Mesenchymal stem cell (in vitro differentiated cells and primary cell): ENCODE data around the gene KCNAB2.

Source experiments
- DNase-seq: peaks from one replicate; pipeline ENCODE4 v3.0.0-alpha.2; 2013
- H2AFZ ChIP-seq: one replicate; pipeline ENCODE4 v1.6.1; 2013; ENCODE audit warnings: low read depth, mild to moderate bottlenecking, control low read depth, inconsistent platforms, low read length, moderate library complexity
- H2AK5ac ChIP-seq: 2 replicates; pipeline ENCODE4 v1.6.1; 2013; ENCODE audit warnings: low read length, moderate library complexity, mild to moderate bottlenecking, inconsistent platforms; ENCODE audit not compliant: severe bottlenecking
- H2BK120ac ChIP-seq: one replicate; pipeline ENCODE4 v1.6.1; 2013; ENCODE audit warnings: low read depth, mild to moderate bottlenecking, inconsistent platforms, low read length, moderate library complexity
- H2BK12ac ChIP-seq, 2 experiments: one replicate each; pipeline ENCODE4 v1.6.1; 2013; ENCODE audit warnings: inconsistent platforms in 2 of 2, low read length in 2 of 2, mild to moderate bottlenecking in 2 of 2, moderate library complexity in 2 of 2, control low read depth in 1 of 2
- H2BK15ac ChIP-seq: one replicate; pipeline ENCODE4 v1.6.1; 2013; ENCODE audit warnings: mild to moderate bottlenecking, low read depth, inconsistent platforms; ENCODE audit not compliant: poor library complexity, severe bottlenecking
- H2BK5ac ChIP-seq: 2 replicates; pipeline ENCODE4 v1.6.1; 2013; ENCODE audit warnings: low read depth, mild to moderate bottlenecking, low read length, control low read depth, inconsistent platforms; ENCODE audit not compliant: poor library complexity, severe bottlenecking
- H3K14ac ChIP-seq, 2 experiments: one replicate each; pipeline ENCODE4 v1.6.1; 2013; ENCODE audit warnings: inconsistent platforms in 2 of 2, low read length in 2 of 2, control low read depth in 1 of 2, mild to moderate bottlenecking in 1 of 2, moderate library complexity in 1 of 2
- H3K18ac ChIP-seq, 2 experiments: one replicate each; pipeline ENCODE4 v1.6.1; 2013; ENCODE audit warnings: inconsistent platforms in 2 of 2, low read length in 2 of 2, control low read depth in 1 of 2, low read depth in 1 of 2, mild to moderate bottlenecking in 1 of 2
- H3K23ac ChIP-seq, 2 experiments: one replicate each; pipeline ENCODE4 v1.6.1; 2013; ENCODE audit warnings: inconsistent platforms in 2 of 2, low read length in 2 of 2, mild to moderate bottlenecking in 2 of 2, moderate library complexity in 2 of 2, control low read depth in 1 of 2
- H3K27ac ChIP-seq: 2 replicates; pipeline ENCODE4 v1.5.1; 2013; ENCODE audit warnings: mild to moderate bottlenecking, moderate library complexity, low read length, control low read depth, inconsistent platforms; ENCODE audit not compliant: poor library complexity, severe bottlenecking
- H3K27me3 ChIP-seq, 2 experiments: 2 replicates each; pipeline versions ENCODE4 v1.6.1 to v1.7.0; 2013; ENCODE audit warnings: low read length in 2 of 2, mild to moderate bottlenecking in 2 of 2, moderate library complexity in 2 of 2, control low read depth in 1 of 2, inconsistent platforms in 1 of 2; ENCODE audit not compliant: control insufficient read depth in 1 of 2, insufficient read depth in 1 of 2
- H3K36me3 ChIP-seq, 2 experiments: 2 replicates each; pipeline versions ENCODE4 v1.6.1 to v1.7.0; 2013; ENCODE audit warnings: low read length in 2 of 2, control low read depth in 1 of 2, inconsistent platforms in 1 of 2, low read depth in 1 of 2, mild to moderate bottlenecking in 1 of 2; ENCODE audit not compliant: insufficient read depth in 2 of 2, control insufficient read depth in 1 of 2
- H3K4ac ChIP-seq, 2 experiments: one replicate each; pipeline ENCODE4 v1.6.1; 2013; ENCODE audit warnings: inconsistent platforms in 2 of 2, low read length in 2 of 2, mild to moderate bottlenecking in 2 of 2, moderate library complexity in 2 of 2, control low read depth in 1 of 2, low read depth in 1 of 2
- H3K4me1 ChIP-seq: 2 replicates; pipeline ENCODE4 v1.6.1; 2013; ENCODE audit warnings: low read depth, low read length, control low read depth; ENCODE audit not compliant: control insufficient read depth, insufficient read depth
- H3K4me2 ChIP-seq: 2 replicates; pipeline ENCODE4 v1.6.1; 2013; ENCODE audit warnings: low read length, mild to moderate bottlenecking, inconsistent platforms; ENCODE audit not compliant: poor library complexity, severe bottlenecking
- H3K4me3 ChIP-seq, 2 experiments: 2 replicates each; pipeline versions ENCODE4 v1.5.1 to v1.7.0; 2013; ENCODE audit warnings: low read length in 2 of 2, mild to moderate bottlenecking in 2 of 2, control low read depth in 1 of 2, low read depth in 1 of 2; ENCODE audit not compliant: insufficient read depth in 1 of 2
- H3K79me1 ChIP-seq: replicated peaks from 2 replicates; pipeline ENCODE4 v1.6.1; 2013; ENCODE audit warnings: mild to moderate bottlenecking, control low read depth, low read length, inconsistent platforms; ENCODE audit not compliant: poor library complexity, severe bottlenecking
- H3K9ac ChIP-seq: 2 replicates; pipeline ENCODE4 v1.7.0; 2013; ENCODE audit warnings: mild to moderate bottlenecking, low read length, moderate library complexity
- H3K9me3 ChIP-seq: 2 replicates; pipeline ENCODE4 v1.7.0; 2013; ENCODE audit warnings: mild to moderate bottlenecking, low read length; ENCODE audit not compliant: control insufficient read depth
- H4K8ac ChIP-seq: one replicate; pipeline ENCODE4 v1.6.1; 2013; ENCODE audit warnings: inconsistent platforms, mild to moderate bottlenecking, low read length, moderate library complexity
- H4K91ac ChIP-seq: one replicate; pipeline ENCODE4 v1.6.1; 2013; ENCODE audit warnings: mild to moderate bottlenecking, low read length, inconsistent platforms
- WGBS: methylation state at CpG from one replicate; pipeline ENCODE4 v1.1.7; 2013; ENCODE audit warnings: mixed read lengths; 5-methylcytosine and 5-hydroxymethylcytosine counted together

The KCNAB2 gene

GRCh38 chr1:6131561-6131960 lies 85.9 kb downstream of the KCNAB2 start:
- H2BK15ac ChIP-seq: no peak overlapping the region
- H3K14ac ChIP-seq: no peak overlapping the region
- no peak overlapping the region for H3K4ac ChIP-seq
- H3K27ac ChIP-seq: no peak overlapping the region
- peaks cover 16% of the 10 kb centered on the region for H3K9me3 ChIP-seq
- no peaks in the 10 kb centered on the region for H3K36me3 ChIP-seq
- H2BK120ac ChIP-seq: no peak overlapping the region
- peaks cover 0 to 38% of the 10 kb centered on the region in 2 experiments for H3K27me3 ChIP-seq
- no peak overlapping the region for H3K4me2 ChIP-seq
- no peak overlapping the region for H3K4me3 ChIP-seq
- H2BK12ac ChIP-seq: no peak overlapping the region
- no peak overlapping the region for H2BK5ac ChIP-seq
- H3K4me1 ChIP-seq: peaks cover 4% of the 10 kb centered on the region
- H2AFZ ChIP-seq: no peak overlapping the region
- no peak overlapping the region for H3K18ac ChIP-seq
- H4K91ac ChIP-seq: no peak overlapping the region
- DNase-seq: no peak
- no peak overlapping the region for H2AK5ac ChIP-seq
- no peak overlapping the region for H3K9ac ChIP-seq
- 92% methylated on average over 9 of the region's 9 CpGs for WGBS
- no peak overlapping the region for H3K23ac ChIP-seq
- no peaks in the 10 kb centered on the region for H3K79me1 ChIP-seq
- no peak overlapping the region for H4K8ac ChIP-seq

- WGBS: 80% methylated on average over 15 of the region's 15 CpGs
- Histone ChIP-seq H2AFZ (no peak overlapping the region), H2BK12ac (no peak overlapping the region)
These were observed 87.6 kb downstream of the KCNAB2 start for GRCh38 chr1:6133146-6133895.

GRCh38 chr1:6134206-6134605 lies 88.5 kb downstream of the KCNAB2 start:
- Histone ChIP-seq H3K27ac (no peak overlapping the region), H3K27me3 (peaks cover 0 to 34% of the 10 kb centered on the region in 2 experiments), H2BK5ac (no peak overlapping the region), H2AFZ (no peak overlapping the region), H2BK12ac (no peak overlapping the region), H2BK120ac (no peak overlapping the region), H3K4me2 (no peak overlapping the region), H3K4me1 (no peaks in the 10 kb centered on the region), H3K14ac (no peak overlapping the region), H4K91ac (no peak overlapping the region), H3K4me3 (no peak overlapping the region), H2BK15ac (no peak overlapping the region), H2AK5ac (no peak overlapping the region), H3K79me1 (no peaks in the 10 kb centered on the region), H3K9me3 (peaks cover 16% of the 10 kb centered on the region), H4K8ac (no peak overlapping the region), H3K36me3 (no peaks in the 10 kb centered on the region), H3K23ac (no peak overlapping the region), H3K18ac (no peak overlapping the region), H3K4ac (no peak overlapping the region), H3K9ac (no peak overlapping the region)
- no peak for DNase-seq
- WGBS: 86% methylated on average over 11 of the region's 11 CpGs

More at GRCh38 chr1:6133146-6133895, 87.6 kb downstream of the KCNAB2 start:
- Histone ChIP-seq H3K9me3 (peaks cover 16% of the 10 kb centered on the region), H3K27me3 (peaks cover 0 to 32% of the 10 kb centered on the region in 2 experiments), H2BK120ac (no peak overlapping the region), H4K8ac (no peak overlapping the region), H2BK5ac (no peak overlapping the region), H3K79me1 (no peaks in the 10 kb centered on the region), H3K4ac (no peak overlapping the region), H3K4me2 (no peak overlapping the region), H3K23ac (no peak overlapping the region), H3K36me3 (no peaks in the 10 kb centered on the region), H3K27ac (no peak overlapping the region), H3K4me1 (no peaks in the 10 kb centered on the region), H3K14ac (no peak overlapping the region), H2AK5ac (no peak overlapping the region), H3K4me3 (no peak overlapping the region), H2BK15ac (no peak overlapping the region), H3K9ac (no peak overlapping the region), H4K91ac (no peak overlapping the region), H3K18ac (no peak overlapping the region)
- no peak for DNase-seq

- Histone ChIP-seq H2AK5ac (no peak overlapping the region), H2AFZ (no peak overlapping the region), H3K27me3 (peaks cover 3 to 36% of the 10 kb centered on the region in 2 experiments), H3K27ac (no peak overlapping the region), H3K4me3 (no peak overlapping the region), H3K36me3 (no peaks in the 10 kb centered on the region), H2BK15ac (no peak overlapping the region), H3K4ac (no peak overlapping the region), H4K91ac (no peak overlapping the region), H3K23ac (no peak overlapping the region), H2BK12ac (no peak overlapping the region), H3K18ac (no peak overlapping the region), H3K9ac (no peak overlapping the region), H3K4me2 (no peak overlapping the region), H2BK5ac (no peak overlapping the region), H2BK120ac (no peak overlapping the region), H4K8ac (no peak overlapping the region), H3K9me3 (peaks cover 16% of the 10 kb centered on the region), H3K79me1 (no peaks in the 10 kb centered on the region), H3K14ac (no peak overlapping the region), H3K4me1 (no peaks in the 10 kb centered on the region)
- DNase-seq: no peak
- 86% methylated on average over 22 of the region's 22 CpGs for WGBS
These were observed 89.2 kb downstream of the KCNAB2 start for GRCh38 chr1:6134741-6135510.
